Measurements from ENCODE around the gene CWF19L2.

The CWF19L2 gene

GRCh38 chr11:107301878-107302277 lies 155.7 kb downstream of the CWF19L2 start:
- DNase-seq (ENCODE audit: low read depth in 2 of 2): no peak

GRCh38 chr11:107293677-107294344 lies 163.8 kb downstream of the CWF19L2 start:
- no peak for DNase-seq (ENCODE audit: low read depth in 2 of 2)

- no peak for DNase-seq (ENCODE audit: low read depth in 2 of 2)
These were observed 175.4 kb downstream of the CWF19L2 start for GRCh38 chr11:107282195-107282594.
